Measurements from ENCODE around the gene SLC6A19. TPM values are rescaled to one million over a fixed set of nuclear protein-coding genes. Genes with fewer than 3 reads are reported as not detected.

SLC6A19 gene
- total and polyA plus RNA-seq, 4 donors, result 0.17 to 4.9 (median 0.91) TPM

DNA sequence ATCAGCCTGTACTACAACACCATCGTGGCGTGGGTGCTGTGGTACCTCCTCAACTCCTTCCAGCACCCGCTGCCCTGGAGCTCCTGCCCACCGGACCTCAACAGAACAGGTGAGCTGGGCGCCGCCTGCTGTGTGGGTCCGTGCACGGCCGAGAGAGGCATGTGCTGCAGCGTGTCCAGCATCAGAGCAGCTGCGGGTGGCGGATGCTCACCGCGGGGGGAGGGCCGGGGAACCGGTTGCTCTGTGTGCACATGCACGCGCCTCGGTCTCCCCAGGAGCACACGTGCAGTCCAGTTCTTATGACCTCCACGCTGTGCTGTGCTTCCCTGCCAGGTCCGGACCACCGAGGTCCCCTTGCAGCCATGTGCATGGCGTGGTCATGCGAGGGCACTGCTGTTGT is 31.4 kb downstream of the SLC6A19 start (continued):
- TF ChIP-seq EGR1 (IDR thresholded peaks at IDR 0.05; ENCODE audit: low read depth in 2 of 2) (no peak), RXRA (IDR thresholded peaks at IDR 0.05) (no peak), NR2F2 (IDR thresholded peaks at IDR 0.05) (no peak), GABPA (IDR thresholded peaks at IDR 0.05 in 1 of 2, conservative IDR thresholded peaks at IDR 0.05 in 1 of 2) (no peak), MAX (IDR thresholded peaks at IDR 0.05) (no peak), HNF4G (IDR thresholded peaks at IDR 0.05) (no peak), FOXA1 (IDR thresholded peaks at IDR 0.05) (no peak), HNF4A (conservative IDR thresholded peaks at IDR 0.05) (no peak), JUND (IDR thresholded peaks at IDR 0.05) (no peak)

- Histone ChIP-seq H3K4me1 (ENCODE audit: control insufficient read depth in 4 of 4, insufficient read depth in 4 of 4, low read length in 3 of 4) (no peaks in the 10 kb centered on the region), H3K36me3 (ENCODE audit: control insufficient read depth in 4 of 4, insufficient read depth in 3 of 4, low read depth in 1 of 4, low read length in 3 of 4) (no peaks in the 10 kb centered on the region), H3K27me3 (ENCODE audit: control insufficient read depth in 4 of 4, insufficient read depth in 4 of 4, low read length in 3 of 4) (no peaks in the 10 kb centered on the region), H3K4me3 (ENCODE audit: low read depth in 1 of 3, low read length in 3 of 3) (no peak overlapping the region), H3K9ac (ENCODE audit: low read depth in 1 of 2, low read length in 2 of 2) (no peak overlapping the region), H3K27ac (ENCODE audit: low read depth in 1 of 2, low read length in 2 of 2) (no peak overlapping the region), H3K9me3 (ENCODE audit: control insufficient read depth in 4 of 4, low read length in 3 of 4) (peaks cover 0 to 6% (median 3%) of the 10 kb centered on the region in 4 donors)
- WGBS, result 66% methylated on average over 8 of the region's 8 CpGs
- no peak for DNase-seq (ENCODE audit: low spot score)
- TF ChIP-seq CTCF (IDR thresholded peaks at IDR 0.05; ENCODE audit: low read depth, low read length, missing input control) (peak; percentile 24), HNF4G (IDR thresholded peaks at IDR 0.05) (no peak), RAD21 (IDR thresholded peaks at IDR 0.05) (peak; percentile 47 to 61)
Observed at GRCh38 chr5:1235379-1235778, 34.0 kb downstream of the SLC6A19 start.

GRCh38 chr5:1235838-1236237 is 34.4 kb downstream of the SLC6A19 start:
- TF ChIP-seq JUND (IDR thresholded peaks at IDR 0.05) (no peak), REST (IDR thresholded peaks at IDR 0.05) (no peak), MAX (IDR thresholded peaks at IDR 0.05) (no peak)
- Histone ChIP-seq H3K9ac (ENCODE audit: low read depth in 1 of 2, low read length in 2 of 2) (no peak overlapping the region), H3K4me3 (ENCODE audit: low read depth in 1 of 3, low read length in 3 of 3) (no peak overlapping the region), H3K27ac (ENCODE audit: low read depth in 1 of 2, low read length in 2 of 2) (no peak overlapping the region), H3K27me3 (ENCODE audit: control insufficient read depth in 4 of 4, insufficient read depth in 4 of 4, low read length in 3 of 4) (no peaks in the 10 kb centered on the region), H3K36me3 (ENCODE audit: control insufficient read depth in 4 of 4, insufficient read depth in 3 of 4, low read depth in 1 of 4, low read length in 3 of 4) (no peaks in the 10 kb centered on the region), H3K9me3 (ENCODE audit: control insufficient read depth in 4 of 4, low read length in 3 of 4) (peaks cover 0 to 6% (median 3%) of the 10 kb centered on the region in 4 donors), H3K4me1 (ENCODE audit: control insufficient read depth in 4 of 4, insufficient read depth in 4 of 4, low read length in 3 of 4) (no peaks in the 10 kb centered on the region)
- DNase-seq (ENCODE audit: low spot score), result no peak
- WGBS, result 95% methylated on average over 1 of the region's 1 CpG
